ENCODE results near the gene LHFPL6.

The LHFPL6 gene

GRCh38 chr13:39306639-39307589 is 296.1 kb downstream of the LHFPL6 start:
- no peak for DNase-seq (ENCODE audit: low read depth in 2 of 2)

DNA sequence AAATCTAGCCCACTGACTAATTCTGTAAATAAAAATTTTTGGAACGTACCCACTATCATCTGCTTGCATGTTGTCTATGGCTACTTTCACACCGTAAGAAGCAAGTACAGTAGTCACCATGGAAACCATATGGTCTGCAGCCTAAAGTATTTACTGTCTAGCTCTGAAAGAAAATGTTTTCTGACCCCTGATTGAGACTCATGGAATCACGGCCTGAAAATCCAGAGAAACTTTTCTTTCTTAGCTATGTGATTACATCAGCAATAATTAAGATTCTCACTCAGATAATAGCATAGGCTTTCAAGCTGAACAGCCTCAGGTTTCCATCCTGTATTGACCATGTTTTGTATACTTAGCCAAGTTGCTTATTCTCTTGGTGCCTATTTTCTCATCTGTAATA is 300.2 kb downstream of the LHFPL6 start:
- DNase-seq (ENCODE audit: low read depth in 2 of 2) = no peak

DNA sequence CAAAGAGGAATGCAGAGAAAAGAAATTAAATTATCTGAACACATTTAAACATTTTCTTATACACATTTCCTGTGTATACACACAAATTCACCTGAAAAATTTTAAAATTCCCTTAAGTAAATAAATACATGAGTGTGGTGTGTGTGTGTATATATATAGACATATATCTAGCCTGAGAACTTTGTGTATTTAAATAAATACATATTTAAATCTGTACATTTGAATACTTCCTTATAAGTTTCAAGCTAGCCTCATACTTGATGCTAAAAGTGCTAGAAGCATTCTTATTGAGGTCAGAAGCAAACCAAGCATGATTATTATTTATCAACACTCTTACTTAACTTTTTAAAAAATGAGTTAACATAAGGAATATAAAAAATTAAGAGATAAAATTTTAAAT is 304.0 kb downstream of the LHFPL6 start:
- no peak for DNase-seq (ENCODE audit: low read depth in 2 of 2)

DNA sequence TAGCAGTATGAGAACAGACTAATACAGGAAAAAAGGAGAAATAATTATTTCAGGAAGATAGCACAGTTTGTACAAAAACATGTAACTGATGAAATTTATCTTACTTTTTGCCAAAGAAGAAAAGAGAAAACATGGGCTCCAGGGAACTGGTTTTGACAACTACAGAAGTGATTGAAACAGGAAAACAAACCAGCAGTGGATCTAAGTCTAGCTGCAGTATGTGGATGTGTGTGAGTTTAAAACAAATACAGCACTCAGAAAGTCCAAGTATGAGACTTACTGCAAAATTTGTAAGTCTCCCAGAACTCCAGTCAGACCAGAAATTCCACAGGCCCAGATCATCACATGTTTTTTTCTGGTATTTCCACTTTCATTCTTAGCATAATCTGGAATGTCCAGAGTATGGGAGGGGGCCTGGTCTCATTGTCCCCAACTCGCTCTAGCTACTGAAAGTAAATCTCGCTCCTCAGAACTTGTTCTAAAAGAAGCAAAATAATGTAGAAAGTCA is 305.3 kb downstream of the LHFPL6 start:
- DNase-seq (ENCODE audit: low read depth in 2 of 2) = no peak

DNA sequence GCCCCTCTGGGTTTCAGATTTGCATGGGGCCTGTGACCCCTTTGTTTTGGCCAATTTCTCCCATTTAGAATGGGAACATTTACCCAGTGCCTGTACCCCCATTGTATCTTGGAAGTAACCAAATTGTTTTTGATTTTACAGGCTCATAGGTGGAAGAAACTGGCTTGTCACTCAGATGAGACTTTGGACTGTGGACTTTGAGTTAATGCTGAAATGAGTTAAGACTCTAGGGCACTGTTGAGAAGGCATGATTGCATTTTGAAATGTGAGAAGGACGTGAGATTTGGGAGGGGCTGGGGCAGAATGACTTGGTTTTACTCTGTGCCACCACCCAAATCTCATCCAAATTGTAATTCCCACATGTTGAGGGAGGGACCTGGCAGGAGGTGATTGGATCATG is 306.0 kb downstream of the LHFPL6 start:
- DNase-seq (ENCODE audit: low read depth in 2 of 2) = no peak

- DNase-seq (ENCODE audit: low read depth in 2 of 2) = no peak
Observed at GRCh38 chr13:39296193-39296592, 306.8 kb downstream of the LHFPL6 start.

All from stimulated activated CD8-positive, alpha-beta memory T cell treated with anti-CD3 and anti-CD28 coated beads, Interleukin-15, amount 100 ng/mL, for 4 hours (primary cell).